Activated CD4-positive, alpha-beta T cell treated with anti-CD3 and anti-CD28 coated beads, Interleukin-2, amount 50 U/mL, for 4 hours (primary cell): Measurements from ENCODE around the gene G6PC2.

ENCODE experiments used
- DNase-seq, 2 experiments: peaks; one replicate each; pipeline ENCODE4 v3.0.0-alpha.2; 2020

Gene G6PC2

DNA sequence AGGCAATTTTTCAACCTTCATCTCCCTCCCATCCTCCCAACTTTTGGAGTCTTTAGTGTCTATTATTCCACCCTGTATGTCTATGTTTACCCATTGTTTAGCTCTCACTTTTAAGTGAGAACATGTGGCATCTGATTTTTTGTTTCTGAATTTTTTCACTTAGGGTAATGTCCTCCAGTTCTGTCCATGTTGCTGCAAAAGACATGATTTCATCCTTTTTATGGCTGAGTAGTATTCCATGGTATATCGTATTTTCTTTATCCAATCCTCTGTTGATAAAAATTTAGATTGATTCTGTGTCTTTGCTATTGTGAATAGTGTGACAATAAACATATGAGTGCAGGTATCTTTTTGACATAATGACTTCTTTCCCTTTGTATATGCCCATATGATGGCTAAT, 48.2 kb downstream of the G6PC2 start:
- no peak for DNase-seq

DNA sequence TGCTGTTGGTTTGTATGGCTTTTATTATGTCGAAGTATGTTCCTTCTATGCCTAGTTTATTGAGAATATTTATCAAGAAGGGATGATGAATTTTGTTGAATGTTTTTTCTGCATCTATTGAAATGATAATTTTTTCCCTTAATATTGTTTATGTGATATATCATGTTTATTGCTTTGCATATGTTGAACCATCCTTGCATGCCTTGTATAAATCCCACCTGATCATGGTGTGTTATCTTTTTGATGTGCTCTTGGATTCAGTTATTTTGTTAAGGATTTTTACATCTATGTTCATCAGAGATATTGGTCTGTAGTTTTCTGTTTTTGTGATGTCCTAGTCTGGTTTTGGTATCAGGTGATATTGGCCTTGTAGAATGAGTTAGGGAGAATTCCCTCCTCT, 50.8 kb downstream of the G6PC2 start:
- DNase-seq, result no peak

DNA sequence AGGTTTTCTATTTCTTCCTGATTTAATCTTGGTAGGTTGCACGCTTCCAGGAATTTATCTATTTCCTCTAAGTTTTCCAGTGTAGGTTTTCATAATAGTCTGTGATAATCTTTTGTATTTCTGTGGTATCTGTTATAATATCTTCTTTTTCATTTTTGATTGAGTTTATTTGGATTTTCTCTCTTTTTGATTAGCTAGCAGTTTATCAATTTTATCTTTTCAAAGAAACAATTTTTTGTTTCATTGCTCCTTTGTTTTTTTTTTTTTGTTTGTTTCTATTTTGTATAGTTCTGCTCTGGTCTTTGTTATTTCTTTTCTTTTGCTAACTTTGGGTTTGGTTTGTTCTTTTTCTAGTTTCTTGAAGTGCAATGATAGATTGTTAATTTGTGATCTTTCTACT, 51.3 kb downstream of the G6PC2 start:
- no peak for DNase-seq

DNA sequence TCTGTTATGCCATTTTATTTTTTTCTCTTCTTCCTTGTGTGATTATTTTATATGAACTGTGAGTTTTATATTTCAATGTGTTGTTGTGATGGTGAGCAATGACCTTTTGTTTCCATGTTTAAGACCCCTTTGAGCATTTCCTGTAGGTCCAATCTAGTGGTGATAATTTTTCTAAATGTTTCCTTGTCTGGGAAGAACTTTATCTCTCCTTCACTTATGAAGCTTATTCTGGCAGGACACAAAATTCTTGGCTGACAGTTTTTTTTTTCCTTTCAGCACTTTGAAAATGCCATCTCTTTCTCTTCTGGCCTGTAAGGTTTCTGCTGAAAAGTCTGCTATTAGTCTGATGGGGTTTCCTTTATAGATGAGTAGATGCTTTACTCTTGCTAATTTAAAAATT, 53.2 kb downstream of the G6PC2 start:
- no peak for DNase-seq

DNA sequence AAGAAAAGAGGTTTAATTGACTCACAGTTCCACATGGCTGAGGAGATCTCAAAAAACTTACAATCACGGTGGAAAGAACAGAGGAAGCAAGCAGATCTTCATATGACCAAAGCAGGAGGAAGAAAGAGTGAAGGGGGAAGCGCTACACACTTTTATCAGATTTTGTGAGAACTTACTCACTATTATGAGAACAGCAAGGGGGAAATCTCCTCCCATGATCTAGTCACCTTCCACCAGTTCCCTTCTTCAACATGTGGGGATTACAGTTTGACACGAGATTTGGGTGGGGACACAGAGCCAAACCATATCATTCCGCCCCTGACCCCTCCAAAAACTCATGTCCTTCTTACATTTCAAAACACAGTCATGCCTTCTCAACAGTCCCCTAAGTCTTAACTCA, 54.2 kb downstream of the G6PC2 start:
- DNase-seq, result no peak

DNA sequence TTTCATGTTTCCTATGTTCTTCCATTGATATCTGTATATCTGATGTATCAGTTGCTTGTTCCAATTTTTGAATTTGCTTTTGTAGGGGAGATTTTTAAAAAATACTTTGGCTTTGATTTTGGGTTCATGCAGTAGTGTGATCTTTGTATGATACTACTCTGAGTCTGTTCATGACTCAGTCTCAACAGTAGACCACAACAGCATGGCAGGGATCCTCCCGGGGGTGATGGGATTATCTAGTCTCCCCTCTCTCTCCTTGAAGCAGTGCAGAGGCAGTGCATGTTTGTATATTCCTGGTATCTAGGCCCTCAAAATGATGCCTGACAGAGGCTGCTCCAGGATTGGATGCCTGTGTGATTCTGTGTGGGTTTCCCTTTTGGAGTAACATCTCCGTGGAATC, 55.3 kb downstream of the G6PC2 start:
- DNase-seq, result no peak
